BE2C (cell line): ENCODE results near the gene NAV2.

Experiments used
- DNase-seq: peaks from one replicate; pipeline ENCODE4 v3.0.0-alpha.2; 2020
- H3K27me3 ChIP-seq: fragments of 250-450 bp; sonication (Bioruptor Pico); 2 replicates; pipeline ENCODE4 v1.5.1; 2020; ENCODE audit warnings: mild to moderate bottlenecking
- H3K36me3 ChIP-seq: fragments of 250-450 bp; sonication (Bioruptor Pico); 2 replicates; pipeline ENCODE4 v1.5.1; 2020; ENCODE audit warnings: mild to moderate bottlenecking
- H3K4me1 ChIP-seq: fragments of 250-450 bp; sonication (Bioruptor Pico); 2 replicates; pipeline ENCODE4 v1.5.1; 2020
- H3K4me3 ChIP-seq: 2 replicates; pipeline ENCODE4 v1.5.1; 2011; ENCODE audit warnings: low read depth, low read length
- H3K9me3 ChIP-seq: fragments of 250-450 bp; sonication (Bioruptor Pico); 2 replicates; pipeline ENCODE4 v1.5.1; 2020
- CTCF ChIP-seq: IDR thresholded peaks from 2 replicates; pipeline ENCODE4 v1.5.1; 2012; ENCODE audit warnings: mild to moderate bottlenecking, low read depth, low read length

The NAV2 gene

GRCh38 chr11:19819148-19819547, 106.5 kb downstream of the NAV2 start:
- no peaks in the 10 kb centered on the region for H3K36me3 ChIP-seq
- H3K9me3 ChIP-seq, result no peaks in the 10 kb centered on the region
- H3K4me1 ChIP-seq, result no peaks in the 10 kb centered on the region
- H3K27me3 ChIP-seq, result no peaks in the 10 kb centered on the region
- H3K4me3 ChIP-seq, result no peak overlapping the region
- TF ChIP-seq CTCF, result no peak
- no peak for DNase-seq

- no peak for TF ChIP-seq CTCF
- H3K27me3 ChIP-seq, result no peaks in the 10 kb centered on the region
- H3K4me1 ChIP-seq, result no peaks in the 10 kb centered on the region
- no peaks in the 10 kb centered on the region for H3K36me3 ChIP-seq
- DNase-seq, result no peak
- H3K4me3 ChIP-seq, result no peak overlapping the region
- H3K9me3 ChIP-seq, result no peaks in the 10 kb centered on the region
These were observed 107.5 kb downstream of the NAV2 start for GRCh38 chr11:19820100-19820499.

- no peaks in the 10 kb centered on the region for H3K27me3 ChIP-seq
- H3K36me3 ChIP-seq, result no peaks in the 10 kb centered on the region
- TF ChIP-seq CTCF, result no peak
- no peak overlapping the region for H3K4me3 ChIP-seq
- no peaks in the 10 kb centered on the region for H3K9me3 ChIP-seq
- H3K4me1 ChIP-seq, result no peaks in the 10 kb centered on the region
- no peak for DNase-seq
These were observed 108.8 kb downstream of the NAV2 start for GRCh38 chr11:19821412-19821875.

- Histone ChIP-seq H3K9me3 (no peaks in the 10 kb centered on the region), H3K36me3 (no peaks in the 10 kb centered on the region), H3K27me3 (no peaks in the 10 kb centered on the region), H3K4me3 (no peak overlapping the region), H3K4me1 (no peaks in the 10 kb centered on the region)
- DNase-seq, result no peak
- no peak for TF ChIP-seq CTCF
These were observed 109.4 kb downstream of the NAV2 start for GRCh38 chr11:19821993-19822392.

GRCh38 chr11:19822531-19822930, 109.9 kb downstream of the NAV2 start:
- H3K4me3 ChIP-seq, result no peak overlapping the region
- H3K4me1 ChIP-seq, result no peaks in the 10 kb centered on the region
- no peaks in the 10 kb centered on the region for H3K27me3 ChIP-seq
- H3K9me3 ChIP-seq, result no peaks in the 10 kb centered on the region
- TF ChIP-seq CTCF, result no peak
- H3K36me3 ChIP-seq, result no peaks in the 10 kb centered on the region
- DNase-seq, result no peak

GRCh38 chr11:19826606-19827005, 114.0 kb downstream of the NAV2 start:
- Histone ChIP-seq H3K9me3 (no peaks in the 10 kb centered on the region), H3K36me3 (no peaks in the 10 kb centered on the region), H3K4me1 (no peaks in the 10 kb centered on the region), H3K4me3 (no peak overlapping the region), H3K27me3 (no peaks in the 10 kb centered on the region)
- DNase-seq, result no peak
- no peak for TF ChIP-seq CTCF
